GM12891 (cell line): ENCODE results near the gene TMEM132D.

Experiments used
- PAX5 ChIP-seq: IDR thresholded peaks from 2 replicates; pipeline ENCODE4 v1.6.1; 2011; ENCODE audit warnings: low read length, moderate library complexity, mild to moderate bottlenecking; ENCODE audit not compliant: insufficient read depth, severe bottlenecking
- POLR2A ChIP-seq: IDR thresholded peaks from 2 replicates; pipeline ENCODE4 v1.6.1; 2011; ENCODE audit warnings: low read depth, low read length, control low read depth
- POLR2AphosphoS5 ChIP-seq: IDR thresholded peaks from 2 replicates; pipeline ENCODE4 v1.6.1; 2011; ENCODE audit warnings: low read depth, low read length, control low read depth
- POU2F2 ChIP-seq: IDR thresholded peaks from 2 replicates; pipeline ENCODE4 v1.6.1; 2011; ENCODE audit warnings: low read depth, mild to moderate bottlenecking, control low read depth, low read length, moderate library complexity
- SPI1 ChIP-seq: IDR thresholded peaks from 2 replicates; pipeline ENCODE4 v1.6.1; 2011; ENCODE audit warnings: low read depth, low read length, control low read depth
- TAF1 ChIP-seq: IDR thresholded peaks from 2 replicates; pipeline ENCODE4 v1.6.1; 2011; ENCODE audit warnings: low read depth, low read length, control low read depth

DNA sequence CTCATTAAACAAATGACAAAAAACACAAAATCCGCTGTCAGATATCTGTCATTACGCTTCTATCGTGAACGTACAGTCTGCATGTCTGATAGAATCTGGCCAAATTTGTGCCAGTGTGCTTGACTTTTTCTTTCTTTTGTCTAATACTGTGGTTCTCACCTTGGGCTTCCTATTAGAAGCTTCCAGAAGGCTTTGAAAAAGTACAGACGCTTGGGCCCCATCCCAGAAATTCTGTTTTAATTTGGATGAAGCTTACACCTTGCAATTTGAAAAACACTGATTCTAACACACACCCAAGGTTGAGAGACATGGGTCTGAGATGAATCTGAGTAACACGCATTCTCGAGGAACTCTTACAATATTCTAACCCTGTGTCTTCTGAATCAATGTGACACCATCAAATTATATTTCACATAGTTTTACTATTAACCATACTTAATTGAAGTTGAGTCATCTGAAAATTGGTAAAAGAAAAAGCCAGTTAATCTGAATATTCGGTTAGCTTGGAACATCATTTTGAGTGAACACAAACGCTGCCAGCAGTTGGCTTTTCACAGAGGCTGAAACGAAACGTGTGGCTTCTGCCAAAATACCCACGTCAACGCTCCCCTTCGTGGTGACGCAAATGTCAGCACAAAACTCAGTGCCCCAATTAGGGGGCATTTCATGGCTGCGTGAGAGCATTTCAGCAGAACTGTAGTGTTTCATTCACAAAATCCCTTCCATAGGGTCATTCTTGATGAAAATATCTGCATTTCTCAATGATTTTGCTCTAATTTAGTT, 420.5 kb downstream of the TMEM132D start:
- no peak for TF ChIP-seq POLR2AphosphoS5
- no peak for TF ChIP-seq PAX5
- no peak for TF ChIP-seq POLR2A
- TF ChIP-seq TAF1 = no peak
- no peak for TF ChIP-seq POU2F2
- TF ChIP-seq SPI1 = no peak
